ENCODE measurements around the gene LDLRAD4.

Gene LDLRAD4

GRCh38 chr18:13254971-13255927 is 36.7 kb downstream of the LDLRAD4 start:
- no peak overlapping the region for H3K9ac ChIP-seq (ENCODE audit: low read depth, low read length, poor library complexity)
- no peak overlapping the region for H2AFZ ChIP-seq (ENCODE audit: low read length)
- H3K9me3 ChIP-seq (replicated peaks in 1 of 2; ENCODE audit: control insufficient read depth in 2 of 2, insufficient read depth in 1 of 2, low read depth in 1 of 2, low read length in 2 of 2): no peaks in the 10 kb centered on the region
- peak overlapping the region; percentile 31 for H2BK12ac ChIP-seq (ENCODE audit: low read length)
- H3K79me1 ChIP-seq (ENCODE audit: low read depth, low read length): no peaks in the 10 kb centered on the region
- no peak overlapping the region for H3K4ac ChIP-seq (ENCODE audit: low read length)
- H3K14ac ChIP-seq (ENCODE audit: low read length): peak overlapping the region; percentile 89
- no peak overlapping the region for H4K8ac ChIP-seq (ENCODE audit: low read depth, low read length)
- H3K36me3 ChIP-seq (replicated peaks in 1 of 2; ENCODE audit: control insufficient read depth in 2 of 2, insufficient read depth in 2 of 2, low read length in 2 of 2): no peaks in the 10 kb centered on the region
- no CpG with 5 or more reads among the region's 11 CpGs for WGBS, 2 donors (ENCODE audit: extremely low coverage in 2 of 2, insufficient read length in 2 of 2, insufficient replicate concordance in 1 of 2)
- peak overlapping the region; percentile 12 for H2AK5ac ChIP-seq (ENCODE audit: low read depth, low read length)
- no peaks in the 10 kb centered on the region for H3K27me3 ChIP-seq (ENCODE audit: control insufficient read depth in 3 of 3, insufficient read depth in 3 of 3, low read depth in 1 of 3, low read length in 3 of 3)
- H2BK15ac ChIP-seq (ENCODE audit: low read length): peak overlapping the region; percentile 82
- peak overlapping the region; percentile 68 for H3K18ac ChIP-seq (ENCODE audit: low read length)
- H4K91ac ChIP-seq (ENCODE audit: low read depth, low read length, poor library complexity): no peak overlapping the region
- H2BK5ac ChIP-seq (ENCODE audit: low read length): no peak overlapping the region
- H3K27ac ChIP-seq (replicated peaks; ENCODE audit: low read length): no peak overlapping the region
- no peak overlapping the region for H3K4me3 ChIP-seq (ENCODE audit: low read length in 2 of 2)
- H3K4me2 ChIP-seq (ENCODE audit: insufficient read depth, low read length, poor library complexity, severe bottlenecking): no peak overlapping the region
- no peak for DNase-seq (ENCODE audit: low spot score)
- H3K4me1 ChIP-seq (ENCODE audit: control insufficient read depth in 2 of 2, insufficient read depth in 1 of 2, low read depth in 1 of 2, low read length in 2 of 2): peaks cover 0 to 14% of the 10 kb centered on the region in 2 donors
- no peak overlapping the region for H2BK120ac ChIP-seq (ENCODE audit: low read depth, low read length)
- no peak overlapping the region for H3K23ac ChIP-seq (ENCODE audit: low read depth, low read length, poor library complexity)

- H3K36me3 ChIP-seq (replicated peaks in 1 of 2; ENCODE audit: control insufficient read depth in 2 of 2, insufficient read depth in 2 of 2, low read length in 2 of 2): no peaks in the 10 kb centered on the region
- H4K91ac ChIP-seq (ENCODE audit: low read depth, low read length, poor library complexity): no peak overlapping the region
- no peak overlapping the region for H2BK15ac ChIP-seq (ENCODE audit: low read length)
- no peak overlapping the region for H2BK5ac ChIP-seq (ENCODE audit: low read length)
- no peak overlapping the region for H3K4me3 ChIP-seq (ENCODE audit: low read length in 2 of 2)
- no peak overlapping the region for H2BK12ac ChIP-seq (ENCODE audit: low read length)
- H3K4me1 ChIP-seq (ENCODE audit: control insufficient read depth in 2 of 2, insufficient read depth in 1 of 2, low read depth in 1 of 2, low read length in 2 of 2): peaks cover 0 to 14% of the 10 kb centered on the region in 2 donors
- no peak overlapping the region for H3K4me2 ChIP-seq (ENCODE audit: insufficient read depth, low read length, poor library complexity, severe bottlenecking)
- WGBS, 2 donors (ENCODE audit: extremely low coverage in 2 of 2, insufficient read length in 2 of 2, insufficient replicate concordance in 1 of 2): no CpG with 5 or more reads among the region's 18 CpGs
- H3K9ac ChIP-seq (ENCODE audit: low read depth, low read length, poor library complexity): no peak overlapping the region
- H3K79me1 ChIP-seq (ENCODE audit: low read depth, low read length): no peaks in the 10 kb centered on the region
- no peak overlapping the region for H2AFZ ChIP-seq (ENCODE audit: low read length)
- no peak overlapping the region for H2AK5ac ChIP-seq (ENCODE audit: low read depth, low read length)
- H3K23ac ChIP-seq (ENCODE audit: low read depth, low read length, poor library complexity): no peak overlapping the region
- no peak overlapping the region for H2BK120ac ChIP-seq (ENCODE audit: low read depth, low read length)
- DNase-seq (ENCODE audit: low spot score): no peak
- H3K27ac ChIP-seq (replicated peaks; ENCODE audit: low read length): no peak overlapping the region
- H3K9me3 ChIP-seq (replicated peaks in 1 of 2; ENCODE audit: control insufficient read depth in 2 of 2, insufficient read depth in 1 of 2, low read depth in 1 of 2, low read length in 2 of 2): no peaks in the 10 kb centered on the region
- no peak overlapping the region for H3K18ac ChIP-seq (ENCODE audit: low read length)
- H3K14ac ChIP-seq (ENCODE audit: low read length): no peak overlapping the region
- no peak overlapping the region for H4K8ac ChIP-seq (ENCODE audit: low read depth, low read length)
- H3K4ac ChIP-seq (ENCODE audit: low read length): no peak overlapping the region
- H3K27me3 ChIP-seq (ENCODE audit: control insufficient read depth in 3 of 3, insufficient read depth in 3 of 3, low read depth in 1 of 3, low read length in 3 of 3): no peaks in the 10 kb centered on the region
These were observed 38.1 kb downstream of the LDLRAD4 start for GRCh38 chr18:13256444-13257305.

GRCh38 chr18:13257361-13257980 is 38.9 kb downstream of the LDLRAD4 start:
- WGBS, 2 donors (ENCODE audit: extremely low coverage in 2 of 2, insufficient read length in 2 of 2, insufficient replicate concordance in 1 of 2): no CpG with 5 or more reads among the region's 8 CpGs
- no peak overlapping the region for H4K91ac ChIP-seq (ENCODE audit: low read depth, low read length, poor library complexity)
- no peak overlapping the region for H2BK120ac ChIP-seq (ENCODE audit: low read depth, low read length)
- H3K4ac ChIP-seq (ENCODE audit: low read length): no peak overlapping the region
- no peak overlapping the region for H2BK5ac ChIP-seq (ENCODE audit: low read length)
- no peak overlapping the region for H2BK12ac ChIP-seq (ENCODE audit: low read length)
- H3K27me3 ChIP-seq (ENCODE audit: control insufficient read depth in 3 of 3, insufficient read depth in 3 of 3, low read depth in 1 of 3, low read length in 3 of 3): no peaks in the 10 kb centered on the region
- DNase-seq (ENCODE audit: low spot score): no peak
- no peak overlapping the region for H2BK15ac ChIP-seq (ENCODE audit: low read length)
- no peaks in the 10 kb centered on the region for H3K79me1 ChIP-seq (ENCODE audit: low read depth, low read length)
- no peak overlapping the region for H3K14ac ChIP-seq (ENCODE audit: low read length)
- no peak overlapping the region for H3K4me2 ChIP-seq (ENCODE audit: insufficient read depth, low read length, poor library complexity, severe bottlenecking)
- no peak overlapping the region for H3K18ac ChIP-seq (ENCODE audit: low read length)
- no peak overlapping the region for H3K9ac ChIP-seq (ENCODE audit: low read depth, low read length, poor library complexity)
- no peaks in the 10 kb centered on the region for H3K9me3 ChIP-seq (replicated peaks in 1 of 2; ENCODE audit: control insufficient read depth in 2 of 2, insufficient read depth in 1 of 2, low read depth in 1 of 2, low read length in 2 of 2)
- H3K4me3 ChIP-seq (ENCODE audit: low read length in 2 of 2): no peak overlapping the region
- H2AK5ac ChIP-seq (ENCODE audit: low read depth, low read length): no peak overlapping the region
- H3K27ac ChIP-seq (replicated peaks; ENCODE audit: low read length): no peak overlapping the region
- no peak overlapping the region for H2AFZ ChIP-seq (ENCODE audit: low read length)
- H3K36me3 ChIP-seq (replicated peaks in 1 of 2; ENCODE audit: control insufficient read depth in 2 of 2, insufficient read depth in 2 of 2, low read length in 2 of 2): no peaks in the 10 kb centered on the region
- no peak overlapping the region for H4K8ac ChIP-seq (ENCODE audit: low read depth, low read length)
- peaks cover 0 to 14% of the 10 kb centered on the region in 2 donors for H3K4me1 ChIP-seq (ENCODE audit: control insufficient read depth in 2 of 2, insufficient read depth in 1 of 2, low read depth in 1 of 2, low read length in 2 of 2)
- H3K23ac ChIP-seq (ENCODE audit: low read depth, low read length, poor library complexity): no peak overlapping the region
